ENCODE measurements around the gene CCL1. TPM values are rescaled to one million over a fixed set of nuclear protein-coding genes. Genes with fewer than 3 reads are reported as not detected.

CCL1 gene
- not detected for polyA plus RNA-seq (ENCODE audit: insufficient read length in 3 of 3)
- long read RNA-seq, donor 1: 0 reads
- long read RNA-seq, donor 2: 0 reads
- long read RNA-seq, donor 3: 0 reads
- long read RNA-seq, donor 4: 0 reads
- long read RNA-seq, donor 5: 0 reads
- long read RNA-seq, donor 6: 0 reads
- long read RNA-seq, donor 7: 0 reads
- long read RNA-seq, donor 8: 0 reads
- long read RNA-seq, donor 9: 0 reads
- long read RNA-seq, donor 10: 0 reads
- long read RNA-seq, donor 11: 0 reads
- long read RNA-seq, donor 12: 0 reads
- long read RNA-seq, donor 13: 0 reads
- long read RNA-seq, donor 14: 0 reads
- long read RNA-seq, donor 15: 0 reads
- long read RNA-seq, donor 16: 0 reads

DNA sequence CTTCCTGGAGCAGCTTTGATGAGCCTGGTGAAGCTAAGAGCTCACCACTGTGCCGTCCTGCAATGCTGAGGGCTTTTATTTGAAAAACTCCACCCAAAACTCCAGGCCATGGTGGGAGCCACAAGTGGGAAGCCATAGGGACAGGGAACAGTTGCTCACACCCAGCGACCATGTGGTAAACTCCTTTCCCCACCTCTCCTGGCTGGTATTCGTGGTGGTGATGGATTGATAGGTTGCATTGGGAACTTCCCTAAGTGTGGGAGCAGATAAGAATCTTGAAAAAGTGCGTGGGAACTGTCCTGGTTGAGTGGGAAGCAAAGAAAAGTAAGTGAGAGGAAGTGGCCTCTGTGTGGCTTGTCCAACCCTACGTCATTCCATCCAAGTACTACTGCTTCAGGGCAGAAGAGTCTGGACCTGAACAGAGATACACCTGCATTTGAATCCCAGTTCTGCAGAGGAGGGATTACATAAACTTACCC lies at the start of gene CCL1:
Gene CCL1, minus strand, starts transcription at position 51 of the 479 bp plus-strand sequence. CDS start 72 bp downstream, outside the sequence.
- DNase-seq (ENCODE audit: extremely low read depth in 1 of 11, low read depth in 9 of 11, low spot score in 4 of 11): no peak

GRCh38 chr17:34412534-34412933 lies 49.5 kb upstream of the CCL1 start:
- no peak for DNase-seq (ENCODE audit: extremely low read depth in 1 of 11, low read depth in 9 of 11, low spot score in 4 of 11)

DNA sequence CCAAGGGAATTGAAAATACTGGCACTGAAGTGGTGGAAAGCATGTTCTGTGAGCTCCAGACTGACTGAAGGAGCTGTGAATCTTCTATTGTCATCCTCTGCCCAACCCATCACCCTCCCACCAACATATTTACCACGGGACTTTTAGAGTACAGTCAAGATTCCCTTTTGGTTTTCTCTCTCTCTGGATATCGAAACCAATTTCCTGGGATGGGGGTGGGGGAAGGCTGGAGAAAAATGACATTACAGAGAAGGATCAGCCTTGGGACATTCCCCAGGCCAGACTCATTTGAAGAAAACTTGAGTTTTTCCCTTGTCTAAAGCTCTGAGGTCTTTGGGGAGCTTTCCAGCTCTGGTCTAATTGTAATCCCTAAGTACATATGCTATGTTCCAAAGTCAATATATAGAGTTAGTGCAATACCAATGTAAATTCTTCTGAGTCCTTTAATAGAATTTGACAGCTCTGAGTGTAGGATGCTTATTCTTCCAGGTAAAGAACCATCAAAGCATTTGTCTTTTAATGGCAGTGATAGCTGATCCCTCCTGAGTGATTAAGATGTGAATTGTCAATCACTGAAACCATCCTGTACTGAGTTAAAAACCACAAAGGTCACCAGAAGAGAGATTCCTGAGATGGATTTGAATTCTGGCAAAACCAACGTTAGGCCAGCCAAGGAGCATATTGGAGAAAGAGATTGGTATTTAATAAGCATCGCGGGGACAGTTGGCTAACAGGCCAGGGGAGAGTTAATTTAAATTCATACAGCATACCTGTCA lies 48.8 kb upstream of the CCL1 start:
- no peak for DNase-seq (ENCODE audit: extremely low read depth in 1 of 11, low read depth in 9 of 11, low spot score in 4 of 11)

DNA sequence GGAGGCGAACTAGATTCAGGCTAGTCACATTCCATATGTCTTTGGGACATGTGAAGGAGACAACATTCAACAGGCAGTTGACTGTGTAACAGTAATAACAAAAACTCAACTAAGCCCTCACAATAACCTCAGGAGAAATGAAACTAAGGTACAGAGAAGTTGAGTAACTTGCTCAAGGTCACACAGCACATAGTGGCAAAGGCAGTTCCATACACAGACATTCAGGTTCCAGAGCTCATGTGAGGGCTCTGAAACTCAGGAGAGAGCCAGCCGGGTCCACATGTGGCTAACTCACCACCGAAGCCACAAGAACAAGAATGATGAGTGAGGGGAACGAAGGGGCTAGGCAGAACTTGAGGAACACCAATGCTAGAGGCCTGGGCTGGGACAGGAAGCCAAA lies 46.3 kb upstream of the CCL1 start:
- DNase-seq (ENCODE audit: extremely low read depth in 1 of 11, low read depth in 9 of 11, low spot score in 4 of 11): no peak

DNA sequence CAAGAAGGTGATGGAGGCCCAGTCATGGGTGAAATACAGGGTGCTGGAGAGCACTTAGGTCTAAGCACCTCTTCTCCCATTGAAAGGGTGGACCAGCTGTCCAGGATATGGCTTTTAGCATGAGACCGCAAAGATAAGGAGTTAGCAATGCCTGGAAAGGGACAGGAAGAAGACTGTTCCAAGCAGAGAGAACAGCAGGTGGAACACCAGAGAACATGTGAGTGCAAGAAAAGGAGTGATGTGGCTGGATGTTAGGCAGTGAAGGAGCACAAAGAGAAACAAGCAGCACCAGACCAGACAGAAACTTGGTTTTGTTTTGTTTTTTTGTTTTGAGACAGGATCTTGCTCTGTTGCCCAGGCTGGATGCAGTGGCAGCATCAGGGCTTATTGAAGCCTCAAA lies 45.4 kb upstream of the CCL1 start:
- no peak for DNase-seq (ENCODE audit: extremely low read depth in 1 of 11, low read depth in 9 of 11, low spot score in 4 of 11)

DNA sequence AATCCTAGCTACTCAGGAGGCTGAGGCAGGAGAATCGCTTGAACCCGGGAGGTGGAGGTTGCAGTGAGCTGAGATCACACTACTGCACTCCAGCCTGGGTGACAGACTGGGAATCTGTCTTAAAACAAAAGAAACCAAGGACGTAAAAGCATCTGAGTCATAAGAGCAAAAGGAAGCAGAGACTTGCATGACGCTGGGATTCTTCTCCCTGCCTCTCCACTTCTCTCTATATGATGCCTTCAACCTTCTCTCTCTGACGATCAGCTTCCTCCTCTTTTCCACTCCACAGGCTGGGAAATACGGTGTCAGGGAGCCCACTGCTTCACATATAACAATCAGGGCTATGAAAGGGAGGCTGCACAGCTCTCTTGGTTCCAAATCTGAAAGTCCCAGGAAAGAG lies 43.2 kb upstream of the CCL1 start:
- no peak for DNase-seq (ENCODE audit: extremely low read depth in 1 of 11, low read depth in 9 of 11, low spot score in 4 of 11)

DNA sequence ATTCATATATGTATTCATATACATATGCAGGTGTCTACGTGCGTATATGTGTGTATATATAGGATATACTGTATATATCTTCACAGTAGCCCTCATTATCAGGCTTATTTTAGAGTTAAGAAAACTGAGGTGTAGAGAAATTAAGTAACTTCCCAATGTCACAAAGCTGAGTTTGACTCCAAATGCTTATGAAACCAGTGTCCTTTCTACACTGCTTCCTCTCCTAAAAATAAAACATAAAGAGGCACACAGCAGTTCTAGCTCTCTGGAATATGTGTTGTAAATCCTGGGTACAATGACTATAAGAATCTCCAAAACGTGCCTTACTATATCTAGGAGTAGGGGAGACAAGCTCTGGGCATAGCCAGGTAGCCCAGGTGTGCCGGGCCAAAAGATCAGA lies 40.0 kb upstream of the CCL1 start:
- DNase-seq (ENCODE audit: extremely low read depth in 1 of 11, low read depth in 9 of 11, low spot score in 4 of 11): no peak

DNA sequence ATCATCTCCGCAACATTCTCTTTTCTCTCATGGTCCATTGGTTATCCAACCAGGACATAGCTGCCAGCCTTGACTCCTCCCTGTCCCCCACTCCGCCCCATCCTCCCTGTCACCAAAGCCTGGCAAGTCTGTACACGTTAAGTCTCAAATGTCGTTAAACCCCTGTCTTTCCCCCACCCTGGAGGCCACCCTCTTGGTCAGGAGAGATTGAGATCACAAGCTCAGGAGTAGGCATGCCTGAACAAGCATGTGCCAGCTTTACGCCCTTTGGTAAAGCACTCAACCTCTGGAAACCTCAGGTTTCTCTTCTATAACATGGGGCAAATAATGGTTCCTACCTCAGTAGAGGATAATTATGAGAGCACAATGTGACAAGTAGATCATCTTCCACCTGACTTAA lies 38.1 kb upstream of the CCL1 start:
- DNase-seq (ENCODE audit: extremely low read depth in 1 of 11, low read depth in 9 of 11, low spot score in 4 of 11): no peak

- no peak for DNase-seq (ENCODE audit: extremely low read depth in 1 of 11, low read depth in 9 of 11, low spot score in 4 of 11)
Measured at GRCh38 chr17:34400301-34400931, 37.4 kb upstream of the CCL1 start.

DNA sequence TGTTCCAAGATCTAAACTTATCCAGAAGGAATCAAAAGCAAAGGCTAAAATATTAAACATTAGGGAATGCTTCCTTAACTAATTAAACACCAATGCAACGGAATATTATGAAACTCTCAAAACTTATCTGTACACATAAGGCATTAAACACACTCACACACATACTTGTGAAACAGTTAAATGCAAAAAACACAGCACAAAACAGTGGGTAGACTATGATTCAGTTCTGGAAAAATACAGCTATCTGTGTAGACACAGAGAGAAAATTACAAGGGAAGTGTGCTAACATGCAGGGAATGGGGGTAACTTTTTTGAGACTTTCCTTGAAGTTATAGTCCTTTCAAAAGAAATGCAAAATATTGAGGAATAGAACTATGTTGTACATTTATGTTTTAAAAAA lies 36.7 kb upstream of the CCL1 start:
- DNase-seq (ENCODE audit: extremely low read depth in 1 of 11, low read depth in 9 of 11, low spot score in 4 of 11): no peak

- no peak for DNase-seq (ENCODE audit: extremely low read depth in 1 of 11, low read depth in 9 of 11, low spot score in 4 of 11)
Measured at GRCh38 chr17:34398990-34399389, 36.0 kb upstream of the CCL1 start.

DNA sequence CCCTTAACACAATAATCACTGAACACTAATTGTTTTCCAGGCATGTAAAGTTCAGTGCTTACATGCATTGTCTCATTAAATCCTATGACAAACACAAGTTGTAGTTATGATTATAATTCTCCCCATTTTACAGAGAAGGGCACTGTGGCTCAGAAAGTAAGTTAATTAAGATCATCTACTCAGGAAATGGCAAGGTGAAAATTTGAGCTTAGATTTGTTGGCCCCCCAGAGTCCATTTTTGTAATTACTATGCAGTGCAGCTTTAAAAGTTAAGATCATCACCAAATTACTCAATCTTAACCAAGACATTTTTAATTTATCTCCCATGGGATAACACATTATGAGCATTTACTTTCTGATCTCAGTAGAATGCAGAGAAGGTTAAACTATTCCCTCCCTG lies 34.2 kb upstream of the CCL1 start:
- DNase-seq (ENCODE audit: extremely low read depth in 1 of 11, low read depth in 9 of 11, low spot score in 4 of 11): no peak

DNA sequence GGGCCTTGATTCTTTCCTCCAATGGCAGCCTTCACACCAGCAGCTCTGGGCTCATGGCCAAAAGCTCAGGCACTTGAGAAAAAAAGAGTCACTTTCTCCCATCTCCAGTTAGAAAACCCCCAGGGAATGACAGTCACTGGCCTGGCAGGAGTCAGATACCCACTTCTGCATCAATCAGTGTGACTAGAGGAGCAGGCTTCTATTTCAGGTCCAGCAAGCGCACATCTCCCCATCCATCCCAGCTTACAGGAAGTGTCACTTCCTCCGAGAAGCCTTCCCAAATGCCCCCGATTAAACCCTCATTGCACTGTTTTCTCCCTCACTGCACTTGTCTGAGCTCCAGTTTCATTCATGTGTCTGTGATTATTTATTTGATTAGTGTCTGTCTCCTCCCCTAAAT lies 30.4 kb upstream of the CCL1 start:
- no peak for DNase-seq (ENCODE audit: extremely low read depth in 1 of 11, low read depth in 9 of 11, low spot score in 4 of 11)

DNA sequence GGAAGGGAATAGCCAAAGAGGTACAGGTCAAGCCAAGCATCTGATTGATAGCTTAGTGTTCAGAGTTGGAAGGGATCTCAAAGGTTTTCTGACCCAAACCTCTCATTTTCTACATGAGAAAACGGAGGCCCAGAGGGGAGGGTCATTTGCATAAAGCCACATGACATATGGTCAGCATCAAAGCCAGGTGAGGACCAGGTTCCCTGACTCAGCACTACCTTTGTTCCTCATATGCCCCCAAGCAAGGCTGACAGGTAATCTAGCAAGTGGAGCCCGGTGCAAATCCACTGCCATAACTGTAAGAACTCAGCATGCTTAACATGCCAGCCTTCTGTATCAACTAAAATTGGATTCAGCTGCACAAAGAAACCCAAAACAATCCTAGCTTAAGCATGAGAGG lies 28.2 kb upstream of the CCL1 start:
- no peak for DNase-seq (ENCODE audit: extremely low read depth in 1 of 11, low read depth in 9 of 11, low spot score in 4 of 11)

DNA sequence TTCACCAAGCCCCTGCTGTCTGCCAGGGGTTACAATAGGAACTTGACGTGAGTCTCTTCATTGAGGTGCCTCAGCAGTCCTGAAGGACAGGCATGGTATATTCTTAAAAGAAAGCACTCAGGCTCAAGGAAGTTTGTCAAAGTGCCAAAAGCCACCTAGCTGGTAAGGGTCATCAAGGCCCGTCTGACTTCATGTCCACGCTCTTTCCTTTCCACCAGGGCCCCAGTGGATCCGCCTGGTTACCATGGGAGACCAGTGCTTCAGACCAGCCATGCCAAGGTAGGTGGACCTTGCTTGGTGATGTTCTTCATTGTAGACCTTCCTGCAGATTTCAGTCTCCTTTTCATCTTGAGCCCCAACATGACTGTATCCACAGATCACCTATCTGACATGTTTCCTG lies 27.6 kb upstream of the CCL1 start:
- no peak for DNase-seq (ENCODE audit: extremely low read depth in 1 of 11, low read depth in 9 of 11, low spot score in 4 of 11)

DNA sequence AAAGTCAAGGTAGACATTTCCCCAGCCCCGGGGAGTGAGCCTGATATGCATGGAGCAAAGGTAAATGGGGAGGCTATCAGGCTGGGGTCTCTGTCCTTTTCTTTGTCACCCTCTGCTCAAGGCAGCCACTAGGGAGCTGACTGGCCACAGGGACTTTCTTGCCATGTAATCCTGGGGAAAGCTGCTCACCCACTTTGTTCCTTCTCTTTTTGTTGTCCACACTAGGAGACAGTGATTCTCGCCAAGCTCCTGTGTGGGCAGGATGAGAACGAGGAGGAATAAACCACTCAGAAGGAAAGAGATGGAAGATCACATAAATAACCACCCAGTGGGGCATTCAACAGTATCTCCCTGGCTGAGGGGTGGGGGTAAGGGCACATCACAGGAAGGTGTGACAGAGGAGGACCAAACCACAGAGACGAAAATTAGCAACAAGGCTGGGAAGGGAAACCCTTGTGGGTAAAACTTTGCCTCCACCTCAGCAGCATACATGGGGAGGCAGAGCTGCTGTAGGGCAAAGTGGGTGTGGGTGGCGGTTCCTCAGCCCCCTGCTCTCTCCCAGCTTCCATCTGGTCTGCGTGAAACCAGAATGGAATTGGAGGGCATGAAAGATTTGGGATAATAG lies 26.2 kb upstream of the CCL1 start:
- DNase-seq (ENCODE audit: extremely low read depth in 1 of 11, low read depth in 9 of 11, low spot score in 4 of 11): no peak

GRCh38 chr17:34387566-34387965 lies 24.5 kb upstream of the CCL1 start:
- DNase-seq (ENCODE audit: extremely low read depth in 1 of 11, low read depth in 9 of 11, low spot score in 4 of 11): no peak

DNA sequence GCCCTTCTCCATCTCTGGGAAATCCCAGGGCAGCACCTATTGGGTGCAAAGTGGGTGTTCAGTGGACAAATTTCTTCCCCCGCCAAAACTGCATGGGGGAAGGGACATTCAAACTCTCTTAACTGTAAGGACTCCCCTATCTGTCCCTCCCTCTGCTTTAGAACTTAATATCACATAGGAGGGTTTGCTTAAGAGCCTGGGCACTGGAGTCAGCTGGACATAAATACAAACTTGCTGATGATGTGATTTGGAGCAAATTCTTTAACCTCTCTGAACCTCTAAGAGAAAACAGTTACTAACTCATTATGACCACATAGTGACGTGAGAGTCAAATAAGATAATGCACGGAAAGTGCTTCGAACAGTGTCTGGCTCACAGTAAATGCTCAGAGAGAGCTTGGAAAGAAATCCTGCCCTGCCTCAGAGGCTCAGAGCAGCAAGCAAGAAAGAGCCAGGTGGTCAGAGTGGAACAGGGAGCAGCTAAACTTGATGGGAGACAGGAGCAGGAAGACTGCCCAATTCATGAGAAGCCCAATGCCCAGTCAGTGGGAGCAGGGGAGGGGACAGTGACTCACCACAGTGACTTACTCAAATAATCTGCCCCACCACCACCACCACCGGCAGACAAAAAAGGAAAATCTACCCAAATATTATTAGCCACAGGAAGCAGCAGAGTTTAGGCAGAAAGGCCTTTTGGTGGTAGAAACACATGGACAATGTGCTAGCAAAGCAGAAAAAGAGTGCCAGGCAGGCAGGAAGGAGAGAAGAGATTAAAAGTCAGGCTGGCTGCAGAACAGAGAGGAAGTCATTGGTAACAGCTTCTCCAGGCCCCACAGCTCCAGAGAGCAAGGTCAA lies 23.9 kb upstream of the CCL1 start:
- no peak for DNase-seq (ENCODE audit: extremely low read depth in 1 of 11, low read depth in 9 of 11, low spot score in 4 of 11)

GRCh38 chr17:34386343-34386696 lies 23.3 kb upstream of the CCL1 start:
- no peak for DNase-seq (ENCODE audit: extremely low read depth in 1 of 11, low read depth in 9 of 11, low spot score in 4 of 11)
